Heart left ventricle (tissue), 13 donors: Measurements from ENCODE around the gene USP51.

Experiments used
- CTCF ChIP-seq, 12 donors: fragments of 200-600 bp; sonication (generic) in 4 of 12; IDR thresholded peaks; one replicate each; pipeline versions ENCODE4 v1.5.0 to v1.8.0; 2018 to 2022; ENCODE audit warnings: antibody characterized with exemption in 12 of 12, mild to moderate bottlenecking in 5 of 12
- POLR2A ChIP-seq, 2 donors: fragments of 450-650 bp; IDR thresholded peaks; one replicate each; pipeline ENCODE4 v1.6.1; 2017; ENCODE audit warnings: antibody characterized with exemption in 2 of 2, mild to moderate bottlenecking in 2 of 2, moderate library complexity in 2 of 2
- donor health status: ischemic (EF 13 %, LVEDD 7.1; RV severe dilation, severe dysfunction).
- donor health status: DM: no; HTN: yes; CAD: no.
- donor health status: DM: no; HTN: no; CAD: no.
- donor health status: ischemic (EF 25% LVEDD 6.9; RV normal size, moderate dysfunction).
- donor health status: ischemic (EF 25% LVEDD 5.7; RV mildly dilated, moderate dysfunction).
- donor health status: ischemic (EF 35%, LVEDD 5.7; RV mildly dilated, moderate dysfunction).
- donor health status: nonischemic (EF 11% LVEDD 7.7; RV severe dilation, severe dysfunction).
- donor health status: DM: yes; HTN: yes; CAD: no.
- donor health status: PGD.
- donor health status: ischemic (EF 29% LVEDD 5.4; RV normal size, mild dysfunction).
- donor health status: nonischemic (EF 23%, LVEDD 6.1; RV moderate dilation, normal function).

GRCh38 chrX:55522596-55523276 lies 33.1 kb upstream of the USP51 start:
- TF ChIP-seq CTCF (IDR thresholded peaks at IDR 0.05) (no peak), POLR2A (IDR thresholded peaks at IDR 0.05) (no peak)
